Neural crest cell (in vitro differentiated cells): ENCODE data around the gene CANX. TPM values are rescaled to one million over a fixed set of nuclear protein-coding genes. Genes with fewer than 3 reads are reported as not detected.
A peak's percentile ranks its signal among the peaks of the same experiment; 100 is the strongest.

Experiments
- DNase-seq: peaks from one replicate; pipeline ENCODE4 v3.0.0; 2021; ENCODE audit warnings: low read depth, mixed read lengths, low spot score
- H3K27ac Mint-ChIP-seq: one replicate; pipeline ENCODE4 v1.8.0; 2021; ENCODE audit warnings: mild to moderate bottlenecking, mixed read lengths; ENCODE audit not compliant: unreplicated experiment
- H3K27me3 Mint-ChIP-seq: 2 replicates; pipeline ENCODE4 v1.8.0; 2021; ENCODE audit warnings: low read depth, mild to moderate bottlenecking, mixed read lengths
- H3K36me3 Mint-ChIP-seq: 2 replicates; pipeline ENCODE4 v1.8.0; 2021; ENCODE audit warnings: low read depth, mild to moderate bottlenecking, mixed read lengths
- H3K4me1 Mint-ChIP-seq: 2 replicates; pipeline ENCODE4 v1.8.0; 2021; ENCODE audit warnings: mixed read lengths
- H3K4me3 Mint-ChIP-seq: one replicate; pipeline ENCODE4 v1.8.0; 2021; ENCODE audit warnings: mild to moderate bottlenecking, mixed read lengths
- H3K9me3 Mint-ChIP-seq: 2 replicates; pipeline ENCODE4 v1.8.0; 2021; ENCODE audit warnings: mixed read lengths
- total RNA-seq: library from RNA; stranded (reverse); gene quantifications from 2 replicates; pipeline ENCODE4 v1.2.1, GENCODE V29; 2021
- TF ChIP-seq, protein P1 (sequence below): fragments of 200-600 bp; sonication (generic); conservative IDR thresholded peaks from 2 replicates; pipeline ENCODE4 v1.5.0; 2021; ENCODE audit warnings: antibody characterized with exemption, mild to moderate bottlenecking

CANX gene
- total RNA-seq, 1 donor from 2014 or later, result 682 TPM

DNA sequence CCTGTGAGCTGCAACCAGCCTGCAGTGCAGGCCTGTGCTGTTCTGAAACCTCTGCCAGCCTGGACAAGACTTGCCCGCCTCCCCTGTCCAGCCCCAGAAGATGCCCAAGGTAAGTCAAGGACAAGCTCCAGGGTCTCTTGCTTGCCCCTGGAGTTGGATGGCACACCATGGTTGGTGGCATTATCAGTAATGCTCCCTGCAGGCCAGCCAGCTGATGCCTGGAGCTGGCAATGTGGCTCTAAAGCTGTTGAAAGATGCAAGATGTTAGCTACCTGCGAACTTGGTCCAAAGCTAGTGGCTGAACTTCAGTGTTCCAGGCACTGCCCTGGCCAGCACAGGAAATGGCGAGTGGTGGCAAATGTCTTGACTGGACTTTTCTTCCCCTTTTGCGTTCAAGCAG lies 81.1 kb downstream of the CANX start:
- Mint-ChIP-seq H3K4me3 (no peak overlapping the region), H3K9me3 (no peaks in the 10 kb centered on the region), H3K4me1 (no peaks in the 10 kb centered on the region), H3K27me3 (no peaks in the 10 kb centered on the region), H3K36me3 (peaks cover 4% of the 10 kb centered on the region), H3K27ac (no peak overlapping the region)
- TF ChIP-seq, protein P1, sequence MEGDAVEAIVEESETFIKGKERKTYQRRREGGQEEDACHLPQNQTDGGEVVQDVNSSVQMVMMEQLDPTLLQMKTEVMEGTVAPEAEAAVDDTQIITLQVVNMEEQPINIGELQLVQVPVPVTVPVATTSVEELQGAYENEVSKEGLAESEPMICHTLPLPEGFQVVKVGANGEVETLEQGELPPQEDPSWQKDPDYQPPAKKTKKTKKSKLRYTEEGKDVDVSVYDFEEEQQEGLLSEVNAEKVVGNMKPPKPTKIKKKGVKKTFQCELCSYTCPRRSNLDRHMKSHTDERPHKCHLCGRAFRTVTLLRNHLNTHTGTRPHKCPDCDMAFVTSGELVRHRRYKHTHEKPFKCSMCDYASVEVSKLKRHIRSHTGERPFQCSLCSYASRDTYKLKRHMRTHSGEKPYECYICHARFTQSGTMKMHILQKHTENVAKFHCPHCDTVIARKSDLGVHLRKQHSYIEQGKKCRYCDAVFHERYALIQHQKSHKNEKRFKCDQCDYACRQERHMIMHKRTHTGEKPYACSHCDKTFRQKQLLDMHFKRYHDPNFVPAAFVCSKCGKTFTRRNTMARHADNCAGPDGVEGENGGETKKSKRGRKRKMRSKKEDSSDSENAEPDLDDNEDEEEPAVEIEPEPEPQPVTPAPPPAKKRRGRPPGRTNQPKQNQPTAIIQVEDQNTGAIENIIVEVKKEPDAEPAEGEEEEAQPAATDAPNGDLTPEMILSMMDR, result no peak
- DNase-seq, result no peak

DNA sequence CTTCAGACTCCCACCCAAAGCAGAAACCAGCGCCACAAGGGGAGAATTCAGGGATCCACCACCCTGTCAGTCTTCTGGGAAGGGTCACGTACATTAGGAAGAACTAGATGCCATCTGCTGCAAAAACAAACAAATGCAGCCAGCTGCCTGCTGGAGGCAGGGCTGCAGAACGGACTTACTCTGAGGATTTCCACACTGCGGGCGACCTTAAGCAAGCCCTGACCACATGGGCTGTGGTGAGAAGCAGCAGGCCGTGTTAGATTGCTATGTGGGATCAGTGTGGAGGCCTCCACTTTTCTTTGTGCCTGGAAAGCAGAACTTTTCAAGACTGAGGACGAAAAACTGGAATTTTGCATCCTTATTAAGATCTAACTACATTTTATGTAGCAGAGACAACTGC lies 81.6 kb downstream of the CANX start:
- no peak for DNase-seq
- Mint-ChIP-seq H3K4me1 (no peaks in the 10 kb centered on the region), H3K27me3 (no peaks in the 10 kb centered on the region), H3K27ac (no peak overlapping the region), H3K9me3 (no peaks in the 10 kb centered on the region), H3K36me3 (peaks cover 4% of the 10 kb centered on the region), H3K4me3 (peak overlapping the region; percentile 7)
- TF ChIP-seq, protein P1, result no peak

Other genes with a start within 250 kb of the CANX start
- gene RUFY1, start 148.4 kb upstream of the CANX start, total RNA-seq, result 54.9 and 59.1 TPM in 2 replicates
- 1,155 and 1,166 TPM in 2 replicates for gene HNRNPH1, start 75.3 kb upstream of the CANX start, total RNA-seq
- gene CBY3, start 17.9 kb upstream of the CANX start, total RNA-seq, result not detected in 2 replicates
- gene MAML1, start 33.9 kb downstream of the CANX start, total RNA-seq, result 57.6 and 59.1 TPM in 2 replicates
- 2.4 and 3.3 TPM in 2 replicates for gene LTC4S, start 95.0 kb downstream of the CANX start, total RNA-seq
- 120 and 124 TPM in 2 replicates for gene MGAT4B, start 107.9 kb downstream of the CANX start, total RNA-seq
- 67.6 and 69.5 TPM in 2 replicates for gene SQSTM1, start 121.9 kb downstream of the CANX start, total RNA-seq
- gene MRNIP, start 159.8 kb downstream of the CANX start, total RNA-seq, result 40.9 and 42.2 TPM in 2 replicates
- gene TBC1D9B, start 208.9 kb downstream of the CANX start, total RNA-seq, result 101 and 107 TPM in 2 replicates